GM18873 (cell line): ENCODE data around the gene NELL1.
"Not testable (repeated sequence)": the region's sequence is repeated elsewhere in the genome, so short reads cannot be mapped to it uniquely, and the experiment has no call there.

Experiments used
- ATAC-seq: cut with Tn5 transposase; IDR thresholded peaks from one replicate; pipeline ENCODE4 v1.9.1; 2021; ENCODE audit warnings: mild to moderate bottlenecking, moderate library complexity, moderate number of reproducible peaks; ENCODE audit not compliant: unreplicated experiment, low FRiP score

NELL1 gene

DNA sequence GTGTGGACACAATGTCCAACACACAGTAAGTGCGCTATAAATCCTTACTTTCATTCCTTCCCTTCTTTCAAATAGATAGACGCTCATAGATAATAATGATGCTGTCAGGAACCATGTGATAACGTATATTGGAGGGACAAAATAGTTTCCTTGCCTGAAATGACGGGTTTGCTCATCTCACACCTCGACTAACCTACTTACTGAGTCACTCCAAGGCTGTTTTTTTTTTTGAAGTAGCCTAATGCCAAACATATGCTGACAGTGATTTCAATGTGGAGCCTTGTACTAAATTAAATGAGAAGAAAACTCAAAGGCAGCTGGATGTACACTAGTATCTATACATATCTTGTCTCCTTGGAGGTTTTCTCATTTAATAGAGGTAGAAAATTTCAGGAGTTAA is 400.5 kb downstream of the NELL1 start:
- ATAC-seq = no peak

DNA sequence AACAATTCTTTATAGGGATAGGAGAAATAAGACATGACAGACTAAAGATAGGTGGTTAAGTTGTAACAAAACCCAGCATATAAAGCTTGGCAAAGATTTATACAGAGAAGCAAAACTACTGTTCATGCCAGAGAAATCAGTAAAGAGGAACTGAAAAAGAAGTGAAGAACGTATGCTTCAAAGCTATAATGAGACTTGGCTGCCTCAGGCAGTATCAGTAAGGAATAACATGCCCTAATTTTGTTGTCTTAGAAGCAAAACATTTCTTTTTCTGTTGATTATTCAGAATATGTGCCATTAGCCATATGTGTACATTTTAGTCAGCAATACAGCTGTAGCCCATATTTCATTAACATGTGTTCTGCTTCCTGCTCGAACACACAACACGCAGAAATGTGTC is 403.2 kb downstream of the NELL1 start:
- no peak for ATAC-seq

DNA sequence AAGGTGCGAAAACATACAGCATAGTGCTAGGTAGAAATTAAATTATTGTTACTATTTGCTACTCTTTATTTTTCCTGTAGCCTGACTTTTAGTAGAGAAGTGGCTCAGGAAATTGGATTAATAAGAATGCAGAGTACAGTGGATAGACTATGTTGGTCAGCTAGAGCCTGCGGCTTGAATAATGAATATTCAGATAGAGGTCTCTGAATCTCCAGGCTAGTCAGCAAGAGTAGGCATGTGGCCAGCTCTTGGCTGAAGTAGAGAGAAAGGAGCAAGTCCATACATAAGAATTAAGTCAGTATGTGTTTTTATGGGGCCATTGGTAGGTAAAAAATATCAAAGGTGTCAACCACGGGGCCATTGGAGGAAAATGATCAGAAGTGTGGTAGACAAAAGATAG is 413.5 kb downstream of the NELL1 start:
- ATAC-seq = no peak

DNA sequence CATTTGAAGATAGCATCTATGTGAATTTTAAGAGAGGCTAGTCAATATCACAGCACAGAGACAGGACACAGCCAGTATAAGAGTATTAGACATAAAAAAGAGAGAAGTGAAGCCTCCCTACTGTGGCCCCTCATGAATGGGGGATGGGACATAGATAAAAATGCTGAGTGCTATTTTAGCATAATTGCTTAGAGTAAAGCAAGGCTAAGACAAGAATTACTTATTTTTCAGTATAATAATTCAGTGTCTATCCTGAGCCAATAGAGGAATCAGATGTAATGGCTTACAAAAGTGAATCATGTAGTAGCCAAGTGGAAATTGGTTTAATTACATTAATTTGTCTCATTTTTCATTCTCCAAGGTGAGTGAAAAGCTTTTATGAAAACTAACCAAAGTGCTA is 419.5 kb downstream of the NELL1 start:
- no peak for ATAC-seq

DNA sequence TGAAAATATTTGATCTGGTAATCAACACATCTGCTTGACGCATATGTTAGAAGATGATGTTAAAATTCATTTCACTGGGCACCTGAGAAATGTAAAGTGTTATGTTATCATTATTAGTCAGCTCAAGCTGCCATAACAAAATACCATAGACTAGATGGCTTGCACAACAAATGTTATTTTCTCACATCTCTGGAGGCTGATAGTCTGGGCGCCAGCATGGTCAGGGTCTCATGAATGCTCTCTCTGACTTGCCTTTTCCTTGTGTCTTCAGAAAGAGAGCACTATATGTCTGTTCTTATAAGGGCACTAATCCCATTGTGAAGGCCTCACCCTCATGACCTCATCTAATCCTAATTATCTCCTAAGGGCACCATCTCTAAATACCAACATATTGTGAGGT is 435.3 kb downstream of the NELL1 start:
- ATAC-seq = no peak

DNA sequence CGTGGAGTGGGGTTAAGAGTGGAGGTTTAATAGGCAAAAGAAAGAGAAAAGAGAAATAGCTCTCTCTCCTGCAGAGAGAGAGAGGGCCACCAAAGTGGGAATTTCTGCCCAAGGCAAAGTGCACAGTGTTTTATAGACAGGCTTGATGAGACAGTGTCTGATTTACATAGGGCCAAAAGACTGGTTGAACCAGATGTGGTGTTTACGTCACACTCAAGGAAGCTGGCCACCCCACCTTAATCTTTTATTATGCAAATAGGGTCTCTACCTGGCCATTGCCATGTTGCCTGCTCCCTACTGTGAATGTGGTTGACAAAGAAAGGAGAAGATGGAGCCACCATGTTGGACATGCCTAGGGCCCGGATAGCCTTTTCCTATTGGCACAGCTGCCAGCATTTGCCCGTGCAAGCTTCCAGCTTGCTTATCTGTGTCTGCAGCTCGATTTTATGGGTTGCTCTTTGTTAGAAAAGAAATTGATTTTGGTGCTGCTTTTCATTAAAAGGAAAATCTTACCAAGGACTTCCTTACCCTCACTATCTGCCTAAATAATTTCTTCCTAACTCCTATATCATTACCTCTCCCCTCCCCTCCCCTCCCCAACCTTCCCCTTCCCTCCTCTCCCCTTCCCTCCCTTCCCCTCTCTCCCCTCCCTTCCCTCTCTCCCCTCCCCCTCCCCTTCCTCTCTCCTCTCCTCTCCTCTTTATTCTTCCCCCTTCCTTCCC is 436.0 kb downstream of the NELL1 start:
- no peak for ATAC-seq

DNA sequence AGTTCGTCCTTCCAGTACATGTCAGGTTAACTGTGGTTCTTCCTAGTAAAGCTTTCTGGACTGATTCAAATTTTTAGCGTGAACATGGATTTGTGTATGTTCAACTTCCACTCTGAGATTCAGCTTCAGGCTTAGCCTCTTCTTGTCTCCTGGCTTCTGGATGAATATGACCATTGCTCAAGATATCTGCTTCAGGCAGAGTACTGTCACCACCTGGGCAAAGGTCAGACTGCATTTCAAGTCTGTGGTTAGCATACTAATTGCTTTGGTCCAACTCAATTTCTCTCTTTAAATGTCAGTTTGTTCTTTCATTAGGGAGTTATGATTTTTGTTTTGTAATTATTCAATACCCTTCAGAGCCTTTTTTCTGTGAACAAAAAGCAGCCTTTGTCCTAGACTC is 440.0 kb downstream of the NELL1 start:
- no peak for ATAC-seq

DNA sequence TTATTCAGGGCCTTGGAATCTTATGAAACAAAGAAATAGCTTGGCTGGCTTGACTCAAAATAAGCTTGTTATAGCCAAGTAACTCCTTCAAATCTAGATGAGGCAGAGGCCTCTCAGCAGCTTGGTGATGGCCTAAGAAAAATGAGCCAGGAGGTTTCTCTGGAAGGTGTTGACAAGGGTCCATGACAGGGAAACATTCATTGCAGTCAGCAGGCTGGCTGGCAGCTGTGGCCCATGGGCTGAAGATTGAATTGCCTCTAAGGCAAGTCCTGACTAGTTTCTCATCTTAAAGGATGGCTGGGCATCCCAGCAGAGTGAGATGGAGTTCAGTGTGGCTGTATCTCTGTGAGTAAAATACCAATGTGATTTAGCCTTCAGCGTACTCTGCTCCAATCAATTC is 441.0 kb downstream of the NELL1 start:
- ATAC-seq = no peak

DNA sequence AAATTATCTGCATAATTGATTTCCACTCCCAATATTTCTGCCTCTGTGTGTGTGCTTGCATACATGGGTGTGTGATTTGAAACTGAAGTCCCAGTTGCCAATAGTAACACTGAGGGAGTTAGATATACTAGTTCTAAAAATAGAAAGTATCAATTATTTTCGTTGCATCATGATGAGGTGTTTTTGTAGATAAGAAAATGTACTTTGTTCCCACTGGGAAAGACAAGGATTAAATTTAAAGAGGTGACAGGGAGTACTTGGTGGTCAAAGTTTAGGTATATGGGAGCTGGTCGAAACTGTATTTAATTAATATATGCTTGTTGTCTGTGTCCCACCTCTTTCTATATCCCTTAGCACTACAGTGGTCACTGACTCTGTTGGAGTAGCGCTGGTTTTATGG is 444.5 kb downstream of the NELL1 start:
- ATAC-seq = no peak

DNA sequence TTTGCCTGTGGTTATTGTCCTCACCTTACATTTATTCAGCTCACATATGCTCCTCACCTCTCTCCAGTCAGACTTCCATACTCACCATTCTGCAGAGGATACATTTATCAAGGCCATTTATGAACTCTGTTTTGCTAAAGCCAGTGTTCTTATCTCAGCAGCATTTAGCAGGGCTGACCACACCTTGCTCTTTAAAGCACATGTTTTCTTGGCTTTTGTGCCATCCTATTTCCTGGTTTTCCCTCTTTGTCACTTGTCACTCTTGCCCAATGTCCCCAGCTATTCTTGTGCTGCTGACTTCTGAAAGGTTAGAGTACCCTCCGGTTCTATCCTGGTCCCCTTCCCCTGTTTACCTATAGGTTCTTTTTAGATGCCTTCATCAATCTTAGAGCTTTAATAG is 446.6 kb downstream of the NELL1 start:
- no peak for ATAC-seq

DNA sequence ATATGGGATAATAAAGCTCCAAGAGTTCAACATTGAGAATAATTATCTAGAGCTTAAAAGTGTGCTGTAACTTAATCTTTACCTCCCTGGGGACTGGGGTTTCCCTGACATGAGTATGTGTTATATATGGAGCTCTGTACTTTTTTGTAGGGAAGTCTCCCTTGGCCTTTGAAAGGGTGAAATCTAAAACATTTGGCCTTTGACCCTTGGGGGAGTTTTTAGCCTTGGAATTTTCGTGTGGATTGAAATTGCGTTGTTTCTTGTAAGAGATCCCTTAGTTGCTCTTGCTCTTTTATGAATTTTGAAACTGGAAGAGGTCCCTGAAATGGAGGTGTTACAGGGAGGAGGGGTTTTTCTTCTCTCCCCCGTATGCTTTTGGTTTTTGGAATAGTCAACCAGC is 450.0 kb downstream of the NELL1 start:
- ATAC-seq = no peak

DNA sequence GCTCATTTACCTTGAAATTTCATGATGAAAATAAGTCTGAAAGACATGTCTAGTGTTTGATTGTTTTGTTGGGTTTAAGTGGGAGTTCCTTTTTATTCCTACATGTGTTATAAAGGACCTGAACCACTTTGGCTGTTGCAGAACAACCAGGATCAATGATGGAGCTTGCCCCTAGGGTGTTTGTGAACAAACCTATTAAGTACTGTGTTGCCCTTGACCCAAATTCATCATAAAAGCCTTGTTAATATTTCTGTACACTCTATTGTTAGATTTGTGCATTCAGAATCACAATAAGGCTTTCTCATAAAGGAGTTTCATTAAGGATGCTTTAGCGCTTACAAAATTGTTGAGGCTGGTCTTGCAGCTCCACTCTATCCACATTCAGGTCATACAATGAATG is 452.6 kb downstream of the NELL1 start:
- ATAC-seq = no peak

DNA sequence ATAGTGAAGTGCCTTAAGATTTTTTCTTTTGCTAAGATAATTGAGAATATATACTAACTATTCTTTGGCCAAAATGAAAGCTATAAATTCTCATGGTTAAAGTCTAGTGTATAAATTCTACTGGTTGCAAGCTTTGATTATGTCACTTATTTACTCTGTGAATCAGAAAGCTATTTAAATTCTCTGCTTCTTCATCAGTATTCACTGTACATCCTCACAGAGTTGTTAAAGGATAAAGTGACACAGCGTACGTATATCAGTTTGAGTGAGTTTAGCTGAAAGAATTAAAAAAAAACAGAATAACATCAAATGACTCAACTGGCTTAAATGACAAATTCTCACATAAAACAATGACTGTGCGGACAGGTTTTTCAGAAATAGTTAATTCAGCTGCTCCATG is 453.1 kb downstream of the NELL1 start:
- no peak for ATAC-seq

DNA sequence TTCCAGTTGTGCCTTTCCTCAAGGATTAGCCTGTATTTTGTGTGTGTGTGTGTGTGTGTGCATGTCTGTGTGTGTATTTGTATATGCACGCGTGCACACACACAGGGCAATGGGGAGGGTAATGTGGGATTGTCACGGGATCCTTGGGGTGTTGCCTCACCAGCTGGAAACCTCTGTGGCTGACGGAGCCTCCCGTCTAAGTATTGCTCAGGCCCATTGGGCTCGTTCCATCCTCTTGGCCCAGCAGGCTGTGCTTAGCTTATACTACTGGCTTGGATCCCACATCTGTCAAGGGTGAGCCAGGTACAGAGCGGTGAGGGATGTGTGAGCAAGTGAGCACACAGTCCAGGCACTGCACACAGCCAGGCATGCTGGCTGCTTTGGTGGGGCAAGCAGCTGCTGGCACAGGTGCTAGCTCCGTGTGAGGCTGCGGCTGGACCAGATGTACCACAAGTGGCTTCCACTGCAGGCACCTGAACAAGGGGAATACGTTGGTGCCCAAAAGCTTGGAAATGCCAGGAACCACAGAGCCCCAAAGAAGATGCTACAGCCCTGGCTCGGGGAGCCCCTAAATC is 462.8 kb downstream of the NELL1 start:
- no peak for ATAC-seq

DNA sequence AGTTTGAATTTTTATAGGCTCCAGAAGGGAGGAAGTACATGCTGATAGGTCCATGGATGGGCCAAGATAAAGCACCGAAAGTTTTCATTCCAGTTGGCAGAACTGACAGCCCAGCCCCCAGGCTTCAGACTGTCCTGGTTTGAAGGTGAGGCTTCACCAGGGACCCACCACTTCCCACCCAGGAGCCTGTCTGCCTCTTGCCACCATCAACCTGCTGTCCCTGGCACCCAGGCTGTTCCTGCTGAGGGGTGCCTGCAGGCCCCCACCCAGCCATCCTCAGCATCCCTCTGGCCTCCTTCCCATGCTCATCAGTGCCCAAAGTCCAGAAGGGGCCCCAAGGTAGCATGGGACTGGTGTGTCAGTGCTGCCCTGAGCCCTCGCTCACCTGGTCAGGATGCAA is 463.9 kb downstream of the NELL1 start:
- no peak for ATAC-seq

DNA sequence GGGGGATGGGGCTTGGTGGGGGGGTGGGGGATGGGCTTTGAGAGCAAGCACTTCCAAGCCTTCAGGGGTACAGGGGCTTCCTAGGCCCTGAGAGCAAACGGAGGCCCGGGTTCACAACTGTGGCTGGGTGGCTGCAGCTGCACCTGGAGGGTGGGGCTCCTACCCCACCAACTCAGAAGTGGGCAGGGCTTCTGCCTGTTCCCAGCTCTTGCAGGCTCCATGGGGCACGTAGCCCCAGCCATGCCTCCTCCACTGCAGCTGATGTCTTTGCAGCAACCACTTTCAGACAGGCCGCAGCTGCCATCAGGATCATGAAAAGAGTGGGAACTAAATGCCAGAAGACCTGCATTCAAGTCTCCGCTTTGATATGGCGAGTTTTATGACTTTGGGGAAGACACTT is 464.3 kb downstream of the NELL1 start:
- ATAC-seq = no peak

DNA sequence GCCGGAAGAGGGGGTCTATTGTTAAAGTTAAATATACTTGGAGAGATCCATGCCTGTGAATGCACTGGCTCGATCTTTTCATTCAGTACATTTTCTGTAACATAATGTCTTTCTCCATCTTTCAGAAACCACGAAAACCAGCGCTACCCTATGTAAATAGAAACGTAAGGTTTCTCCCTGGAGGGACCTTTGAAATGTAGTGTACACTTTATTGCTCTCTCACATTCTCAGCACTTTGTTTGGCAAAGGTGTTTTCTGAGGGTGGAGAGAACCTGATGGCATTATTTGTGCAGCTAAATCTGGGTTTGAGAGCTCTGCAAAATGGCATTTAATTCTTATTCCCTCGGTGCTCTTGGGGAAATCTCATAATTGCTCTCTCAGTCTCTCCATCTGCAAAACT is 468.4 kb downstream of the NELL1 start:
- ATAC-seq = no peak

DNA sequence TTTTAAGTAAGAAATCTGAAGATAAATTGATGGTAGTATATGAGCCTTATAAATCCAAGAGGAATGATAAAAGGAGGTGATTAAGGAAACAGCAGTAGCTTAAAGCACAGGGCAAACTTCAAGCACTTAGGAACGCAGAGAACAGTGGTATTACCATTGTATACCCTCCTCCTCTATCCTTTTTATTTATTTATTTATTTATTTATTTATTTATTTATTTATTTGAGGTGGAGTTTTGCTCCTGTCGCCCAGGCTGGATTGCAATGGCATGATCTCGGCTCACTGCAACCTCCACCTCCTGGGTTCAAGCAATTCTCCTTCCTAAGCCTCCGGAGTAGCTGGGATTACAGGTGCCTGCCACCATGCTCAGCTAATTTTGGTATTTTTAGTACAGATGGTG is 472.2 kb downstream of the NELL1 start:
- ATAC-seq = not testable (repeated sequence)

DNA sequence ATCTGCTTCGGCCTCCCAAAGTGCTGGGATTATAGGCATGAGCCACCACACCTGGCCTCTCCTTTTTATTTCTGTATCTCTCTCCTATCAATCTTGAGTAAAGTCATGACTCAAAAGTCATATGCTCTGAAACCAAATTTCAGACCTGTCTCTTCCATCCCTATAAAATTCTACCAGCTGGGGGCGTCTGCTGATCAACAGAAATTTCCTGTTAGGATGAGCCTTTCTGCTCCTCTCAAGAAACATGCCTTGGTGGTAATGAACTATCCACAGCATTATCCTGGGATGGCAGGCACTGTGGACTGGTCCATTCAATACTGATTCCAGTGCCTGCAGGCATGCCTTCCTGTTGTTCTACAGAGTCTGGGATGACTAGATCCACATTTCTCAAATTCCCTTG is 472.6 kb downstream of the NELL1 start:
- ATAC-seq = no peak

DNA sequence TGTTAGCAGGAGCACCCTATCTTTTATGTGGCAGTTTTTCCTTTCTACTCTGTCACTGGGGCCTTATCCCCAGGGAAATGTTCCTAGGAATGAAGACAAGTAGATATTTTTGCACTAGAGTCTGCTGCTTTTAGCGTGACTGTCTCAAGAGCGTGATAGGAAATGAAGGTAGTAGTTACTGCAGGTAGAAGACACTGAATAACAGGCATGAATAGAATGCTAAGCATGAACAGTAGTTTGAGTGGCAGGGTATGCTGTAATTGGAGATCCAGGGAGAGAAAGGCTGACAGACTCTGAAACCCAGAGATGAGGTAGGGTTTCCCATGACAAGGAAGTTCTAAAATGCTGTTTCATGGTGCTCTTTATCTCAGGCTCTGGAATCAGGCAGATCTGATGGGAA is 475.1 kb downstream of the NELL1 start:
- ATAC-seq = no peak

DNA sequence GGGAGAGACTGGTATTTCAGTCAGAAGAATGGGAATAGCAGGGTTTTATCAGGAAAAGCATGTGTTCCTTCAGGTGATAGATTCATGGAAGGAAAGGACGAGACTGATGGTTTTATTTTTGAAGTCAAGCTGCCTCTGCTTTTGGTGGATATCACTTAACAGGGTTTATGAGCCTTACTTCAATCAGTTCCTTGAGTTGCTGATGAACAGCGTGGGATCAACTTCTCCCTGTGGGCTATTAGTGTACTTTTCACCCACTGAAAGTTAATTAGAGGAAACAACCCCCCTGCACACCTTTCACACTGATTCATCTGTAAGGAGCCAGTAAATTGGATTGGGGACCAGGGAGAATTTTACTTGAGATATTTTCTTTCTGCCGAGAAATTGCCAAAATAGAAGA is 479.0 kb downstream of the NELL1 start:
- ATAC-seq = no peak

DNA sequence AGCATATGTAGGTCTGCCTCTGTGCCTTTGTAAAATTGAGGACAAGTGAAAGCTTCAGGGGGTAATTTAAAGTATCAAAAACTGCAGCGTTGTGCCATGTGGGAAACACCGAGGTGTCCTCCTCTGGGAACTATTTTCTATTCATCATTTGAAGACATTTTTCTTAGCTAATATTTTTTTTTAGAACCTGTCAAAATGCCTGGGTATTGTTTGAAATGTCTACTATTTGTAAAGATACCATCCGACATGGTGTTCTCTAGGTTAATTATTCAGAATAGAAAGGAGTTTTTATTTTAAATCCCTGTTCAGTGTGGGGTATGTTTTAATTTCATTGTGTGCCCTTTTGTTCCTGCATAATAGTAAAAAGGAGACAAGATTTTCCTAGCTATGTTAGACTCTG is 490.8 kb downstream of the NELL1 start:
- ATAC-seq = no peak

DNA sequence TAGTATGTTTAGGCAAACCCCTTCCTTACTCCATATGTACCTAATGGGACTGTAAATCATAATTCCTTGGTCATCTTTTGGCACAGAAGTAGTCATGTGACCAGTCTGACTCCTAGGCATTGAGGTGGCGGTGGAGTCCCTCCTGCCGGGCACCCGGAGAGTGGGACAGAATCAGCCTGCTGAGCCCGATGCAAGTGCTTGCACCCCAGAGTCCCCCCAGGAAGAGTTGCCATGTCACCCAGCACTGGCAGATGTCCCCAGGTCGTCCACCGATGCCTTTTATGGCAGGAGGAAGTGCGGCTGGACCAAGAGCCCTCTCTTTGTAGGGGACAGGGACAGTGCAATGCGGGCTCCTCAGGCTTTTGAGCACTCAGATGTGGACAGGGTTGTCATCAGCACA is 500.3 kb downstream of the NELL1 start:
- no peak for ATAC-seq
